ENCODE measurements around the gene EPHA4. TPM values are rescaled to one million over a fixed set of nuclear protein-coding genes. Genes with fewer than 3 reads are reported as not detected.

Gene EPHA4
- total and polyA plus RNA-seq, 2 of the 4 experiments (the other 2 are of a cell fraction) = 36.9 to 132 TPM

GRCh38 chr2:221437056-221437455 is 135.0 kb downstream of the EPHA4 start:
- dilution Hi-C loops (cut with HindIII; ENCODE audit: low sequenced_read_pairs, unreplicated experiment) = no loop called here
- Histone ChIP-seq H2AK9ac (replicated peaks; ENCODE audit: low read depth, low read length, poor library complexity) (no peak overlapping the region), H3K4ac (ENCODE audit: low read depth, low read length) (no peak overlapping the region), H3K4me3 (ENCODE audit: insufficient read depth, low read depth, low read length) (no peak overlapping the region), H2AFZ (replicated peaks; ENCODE audit: low read length, poor library complexity) (no peak overlapping the region), H2BK15ac (ENCODE audit: low read depth, low read length) (no peak overlapping the region), H3K9ac (ENCODE audit: low read depth, low read length) (no peak overlapping the region), H2BK120ac (ENCODE audit: low read depth, low read length) (no peak overlapping the region), H3K23ac (ENCODE audit: low read depth, low read length) (no peak overlapping the region), H4K8ac (ENCODE audit: low read depth in 2 of 2, low read length in 2 of 2) (no peak overlapping the region), H2AK5ac (ENCODE audit: low read depth, low read length) (no peak overlapping the region), H4K91ac (ENCODE audit: insufficient read depth, low read depth, low read length) (no peak overlapping the region), H3K79me1 (ENCODE audit: low read depth in 1 of 2, low read length in 2 of 2) (no peaks in the 10 kb centered on the region), H4K20me1 (ENCODE audit: insufficient read depth, low read length) (no peaks in the 10 kb centered on the region), H4K5ac (ENCODE audit: low read depth, low read length) (no peak overlapping the region), H2BK20ac (ENCODE audit: low read depth, low read length) (no peak overlapping the region), H3K4me1 (ENCODE audit: control insufficient read depth, insufficient read depth, low read length) (no peaks in the 10 kb centered on the region), H3K56ac (ENCODE audit: extremely low read depth, insufficient read depth, low read length) (no peak overlapping the region), H3K27me3 (ENCODE audit: control insufficient read depth, insufficient read depth, low read length) (no peaks in the 10 kb centered on the region), H3K4me2 (ENCODE audit: low read depth, low read length) (no peak overlapping the region), H3K18ac (ENCODE audit: low read depth, low read length) (no peak overlapping the region), H3K9me1 (ENCODE audit: insufficient read depth, low read length) (0 out of 2 replicates have a peak, but pooled peaks cover 3% of the 10 kb centered on the region), H3K9me3 (ENCODE audit: control insufficient read depth, insufficient read depth, low read length) (no peaks in the 10 kb centered on the region), H3K27ac (ENCODE audit: insufficient read depth, low read length) (no peak overlapping the region), H3K36me3 (ENCODE audit: control insufficient read depth, insufficient read depth, low read length) (peaks cover 35% of the 10 kb centered on the region), H2BK5ac (ENCODE audit: low read depth, low read length, poor library complexity, severe bottlenecking) (no peak overlapping the region), H3K14ac (replicated peaks; ENCODE audit: low read depth, low read length) (no peak overlapping the region)
- in situ Hi-C loops (cut with MboI; ENCODE audit: low sequenced_read_pairs) = no loop called here
- no peak for ATAC-seq (ENCODE audit: low read depth)
- intact Hi-C loops (cut with micrococcal nuclease) = loop anchor here (10.0 kb wide), 1 partner anchor 752 kb away; no protein-coding TSS in a partner anchor
- no peak for DNase-seq
- CTCF ChIA-PET = no interaction called here
- TF ChIP-seq POLR2A (IDR thresholded peaks at IDR 0.05; ENCODE audit: low read depth, low read length) = no peak
- no peak for TF ChIP-seq RCOR1 (IDR thresholded peaks at IDR 0.05; ENCODE audit: insufficient replicate concordance, low read length)
- no peak for TF ChIP-seq USF2 (IDR thresholded peaks at IDR 0.05; ENCODE audit: low read depth, low read length)
- TF ChIP-seq SMC3 (IDR thresholded peaks at IDR 0.05; ENCODE audit: low read depth, low read length) = no peak
- no peak for TF ChIP-seq CHD1 (IDR thresholded peaks at IDR 0.05; ENCODE audit: low read depth, low read length)
- TF ChIP-seq RAD21 (IDR thresholded peaks at IDR 0.05; ENCODE audit: low read length) = no peak
- TF ChIP-seq MAZ (IDR thresholded peaks at IDR 0.05; ENCODE audit: borderline replicate concordance, low read depth, low read length) = no peak
- TF ChIP-seq MXI1 (IDR thresholded peaks at IDR 0.05; ENCODE audit: borderline replicate concordance, low read depth, low read length) = no peak
- TF ChIP-seq CEBPB (IDR thresholded peaks at IDR 0.05; ENCODE audit: low read depth, low read length) = no peak
- no TSS peak for BruUV-seq (replicated peaks)
- POLR2A ChIA-PET (ENCODE audit: unreplicated experiment) = no interaction called here
- WGBS, 2 experiments (ENCODE audit: extremely low coverage in 2 of 2, insufficient read length in 1 of 2) = no CpG with 5 or more reads among the region's 3 CpGs
